Measurements from ENCODE around the gene LRRN2.

GRCh38 chr1:204688007-204688406 lies 2.5 kb upstream of the LRRN2 start:
- TF ChIP-seq ZBTB7A (IDR thresholded peaks at IDR 0.05; ENCODE audit: low read depth) (no peak), FOXM1 (IDR thresholded peaks at IDR 0.05; ENCODE audit: borderline replicate concordance, low read depth) (no peak), MAX (IDR thresholded peaks at IDR 0.05) (no peak), CEBPB (IDR thresholded peaks at IDR 0.05) (no peak), TAF1 (IDR thresholded peaks at IDR 0.05; ENCODE audit: low read depth) (no peak)

All from Ishikawa (cell line).